ENCODE measurements around the gene TMEM212. TPM values are rescaled to one million over a fixed set of nuclear protein-coding genes. Genes with fewer than 3 reads are reported as not detected.

Gene TMEM212
- total RNA-seq, 4 donors from 2014 or later, result not detected

GRCh38 chr3:171811295-171811912 lies 31.7 kb upstream of the TMEM212 start:
- WGBS, result 58% methylated on average over 4 of the region's 4 CpGs
- DNase-seq (ENCODE audit: extremely low spot score), result no peak

DNA sequence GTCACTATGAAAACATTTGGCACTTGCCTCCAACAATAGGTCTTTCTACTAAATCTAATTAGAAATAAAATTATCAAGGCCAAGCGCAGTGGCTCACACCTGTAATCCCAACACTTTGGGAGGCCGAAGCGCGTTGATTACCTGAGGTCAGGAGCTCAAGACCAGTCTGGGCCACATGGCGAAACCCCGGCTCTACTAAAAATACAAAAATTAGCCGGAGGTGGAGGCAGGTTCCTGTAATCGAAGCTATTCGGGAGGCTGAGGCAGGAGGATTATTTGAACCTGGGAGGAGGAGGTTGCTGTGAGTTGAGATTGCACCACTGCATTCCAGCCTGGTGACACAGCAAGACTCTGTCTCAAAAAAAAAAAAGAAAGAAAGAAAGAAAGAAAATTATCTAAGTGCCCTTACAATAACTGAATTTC lies 31.2 kb upstream of the TMEM212 start:
- Histone ChIP-seq H3K27me3 (no peaks in the 10 kb centered on the region), H3K36me3 (no peaks in the 10 kb centered on the region), H3K9me3 (no peaks in the 10 kb centered on the region), H3K27ac (replicated peaks in 1 of 4) (peak overlapping the region; percentile 88 to 94 (median 92)), H3K4me1 (peaks cover 10 to 28% (median 24%) of the 10 kb centered on the region in 4 donors), H3K4me3 (no peak overlapping the region)
- intact Hi-C loops (cut with DNase I), result loop anchor here (10.0 kb wide), 1 partner anchor 253 kb away; no protein-coding TSS in a partner anchor
- WGBS, result 98% methylated on average over 9 of the region's 9 CpGs
- no peak for DNase-seq (ENCODE audit: extremely low spot score)
- TF ChIP-seq EP300 (IDR thresholded peaks at IDR 0.05), result no peak
- no peak for TF ChIP-seq POLR2A (IDR thresholded peaks at IDR 0.05; ENCODE audit: low read depth)
- TF ChIP-seq POLR2AphosphoS5 (IDR thresholded peaks at IDR 0.05), result no peak
- TF ChIP-seq, protein P1, sequence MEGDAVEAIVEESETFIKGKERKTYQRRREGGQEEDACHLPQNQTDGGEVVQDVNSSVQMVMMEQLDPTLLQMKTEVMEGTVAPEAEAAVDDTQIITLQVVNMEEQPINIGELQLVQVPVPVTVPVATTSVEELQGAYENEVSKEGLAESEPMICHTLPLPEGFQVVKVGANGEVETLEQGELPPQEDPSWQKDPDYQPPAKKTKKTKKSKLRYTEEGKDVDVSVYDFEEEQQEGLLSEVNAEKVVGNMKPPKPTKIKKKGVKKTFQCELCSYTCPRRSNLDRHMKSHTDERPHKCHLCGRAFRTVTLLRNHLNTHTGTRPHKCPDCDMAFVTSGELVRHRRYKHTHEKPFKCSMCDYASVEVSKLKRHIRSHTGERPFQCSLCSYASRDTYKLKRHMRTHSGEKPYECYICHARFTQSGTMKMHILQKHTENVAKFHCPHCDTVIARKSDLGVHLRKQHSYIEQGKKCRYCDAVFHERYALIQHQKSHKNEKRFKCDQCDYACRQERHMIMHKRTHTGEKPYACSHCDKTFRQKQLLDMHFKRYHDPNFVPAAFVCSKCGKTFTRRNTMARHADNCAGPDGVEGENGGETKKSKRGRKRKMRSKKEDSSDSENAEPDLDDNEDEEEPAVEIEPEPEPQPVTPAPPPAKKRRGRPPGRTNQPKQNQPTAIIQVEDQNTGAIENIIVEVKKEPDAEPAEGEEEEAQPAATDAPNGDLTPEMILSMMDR (IDR thresholded peaks at IDR 0.05), result no peak

More at GRCh38 chr3:171811295-171811912, 31.7 kb upstream of the TMEM212 start:
- Histone ChIP-seq H3K36me3 (no peaks in the 10 kb centered on the region), H3K4me3 (peak overlapping the region in 2 of 4 donors; percentile 67 to 75), H3K4me1 (peaks cover 15 to 33% (median 30%) of the 10 kb centered on the region in 4 donors), H3K27me3 (no peaks in the 10 kb centered on the region), H3K9me3 (no peaks in the 10 kb centered on the region), H3K27ac (replicated peaks in 1 of 4) (peak overlapping the region; percentile 88 to 94 (median 92))
- intact Hi-C loops (cut with DNase I), result loop anchor here (10.0 kb wide), 1 partner anchor 253 kb away; no protein-coding TSS in a partner anchor
- TF ChIP-seq EP300 (IDR thresholded peaks at IDR 0.05) (no peak), POLR2AphosphoS5 (IDR thresholded peaks at IDR 0.05) (peak; percentile 34 to 72), POLR2A (IDR thresholded peaks at IDR 0.05; ENCODE audit: low read depth) (no peak)
- TF ChIP-seq, protein P1 (IDR thresholded peaks at IDR 0.05), result no peak

GRCh38 chr3:171812811-171813210 lies 30.3 kb upstream of the TMEM212 start:
- Histone ChIP-seq H3K9me3 (no peaks in the 10 kb centered on the region), H3K27ac (replicated peaks in 1 of 4) (no peak overlapping the region), H3K27me3 (no peaks in the 10 kb centered on the region), H3K4me1 (peaks cover 7 to 25% (median 23%) of the 10 kb centered on the region in 4 donors), H3K36me3 (no peaks in the 10 kb centered on the region), H3K4me3 (no peak overlapping the region)
- no peak for DNase-seq (ENCODE audit: extremely low spot score)
- TF ChIP-seq POLR2A (IDR thresholded peaks at IDR 0.05; ENCODE audit: low read depth), result no peak
- TF ChIP-seq EP300 (IDR thresholded peaks at IDR 0.05), result no peak
- no peak for TF ChIP-seq POLR2AphosphoS5 (IDR thresholded peaks at IDR 0.05)
- TF ChIP-seq, protein P1 (IDR thresholded peaks at IDR 0.05), result no peak
- intact Hi-C loops (cut with DNase I), result loop anchor here (10.0 kb wide), 1 partner anchor 252 kb away; no protein-coding TSS in a partner anchor
- WGBS, result 91% methylated on average over 2 of the region's 2 CpGs

DNA sequence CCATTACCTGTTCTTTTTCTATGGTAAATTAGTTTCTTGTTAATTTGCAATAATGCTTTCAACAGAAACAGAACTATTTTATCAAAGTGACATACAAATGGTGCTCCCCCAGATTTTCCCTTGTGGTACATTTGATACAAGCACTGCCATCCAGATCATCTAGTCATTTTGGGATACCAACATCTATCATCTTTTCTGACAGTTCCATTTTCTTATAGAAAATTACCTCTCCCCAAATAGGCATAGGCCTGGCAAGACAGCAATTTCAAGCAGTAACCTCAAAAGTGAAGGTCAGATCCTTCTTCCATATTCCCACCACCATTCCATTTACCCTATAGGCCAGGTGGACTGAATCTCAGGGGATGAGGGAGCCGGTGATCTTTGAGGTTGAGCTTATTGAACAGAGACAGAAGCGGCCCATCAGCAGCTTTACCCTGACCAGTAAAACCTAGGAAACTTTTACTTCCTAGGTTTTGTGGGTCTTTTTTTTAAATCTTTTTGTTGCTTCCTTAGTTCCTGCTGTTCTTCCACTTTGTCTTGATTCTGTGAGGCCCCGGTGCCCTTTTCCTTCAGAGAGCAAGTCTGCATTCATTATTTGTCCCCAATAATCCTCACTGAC lies 29.8 kb upstream of the TMEM212 start:
- Histone ChIP-seq H3K9me3 (no peaks in the 10 kb centered on the region), H3K27me3 (no peaks in the 10 kb centered on the region), H3K4me1 (peaks cover 7 to 25% (median 23%) of the 10 kb centered on the region in 4 donors), H3K27ac (replicated peaks in 1 of 4) (peak overlapping the region in 2 of 4 donors; percentile 5 to 16), H3K36me3 (no peaks in the 10 kb centered on the region), H3K4me3 (no peak overlapping the region)
- no peak for DNase-seq (ENCODE audit: extremely low spot score)
- intact Hi-C loops (cut with DNase I), result loop anchor here (10.0 kb wide), 1 partner anchor 251 kb away; no protein-coding TSS in a partner anchor
- no peak for TF ChIP-seq POLR2AphosphoS5 (IDR thresholded peaks at IDR 0.05)
- TF ChIP-seq, protein P1 (IDR thresholded peaks at IDR 0.05), result no peak
- no peak for TF ChIP-seq EP300 (IDR thresholded peaks at IDR 0.05)
- no peak for TF ChIP-seq POLR2A (IDR thresholded peaks at IDR 0.05; ENCODE audit: low read depth)
- WGBS, result 89% methylated on average over 3 of the region's 3 CpGs
